Hippocampal formation (tissue), 2 donors: Measurements from ENCODE around the gene TPT1.
"Not testable (repeated sequence)": the region's sequence is repeated elsewhere in the genome, so short reads cannot be mapped to it uniquely, and the experiment has no call there.

Experiments used
- DNase-seq, 2 donors: peaks; one replicate each; lab custom pipeline; 2025; lab: John Stamatoyannopoulos, UW

TPT1 gene

DNA sequence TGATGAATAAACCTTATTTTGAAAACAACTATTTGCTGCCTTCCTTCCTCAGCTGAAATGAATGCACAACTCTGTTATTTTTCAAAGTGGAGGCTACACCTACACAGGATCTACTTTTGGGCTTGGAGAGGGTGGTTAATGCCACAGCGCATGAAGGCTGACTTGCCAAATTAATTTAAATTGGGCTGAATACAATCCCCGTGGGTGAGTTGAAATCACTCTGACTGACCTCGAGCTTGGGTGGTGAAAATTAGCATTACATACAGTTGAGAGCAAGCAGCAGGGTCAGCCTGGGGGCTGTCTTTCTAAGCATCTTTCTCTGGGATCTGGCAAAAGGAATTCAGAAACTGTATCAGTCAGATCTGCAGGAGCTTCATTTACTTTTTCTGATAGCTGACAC is 38.5 kb downstream of the TPT1 start:
- no peak for DNase-seq

- DNase-seq, result no peak
These were observed 39.7 kb downstream of the TPT1 start for GRCh38 chr13:45301263-45301662.

DNA sequence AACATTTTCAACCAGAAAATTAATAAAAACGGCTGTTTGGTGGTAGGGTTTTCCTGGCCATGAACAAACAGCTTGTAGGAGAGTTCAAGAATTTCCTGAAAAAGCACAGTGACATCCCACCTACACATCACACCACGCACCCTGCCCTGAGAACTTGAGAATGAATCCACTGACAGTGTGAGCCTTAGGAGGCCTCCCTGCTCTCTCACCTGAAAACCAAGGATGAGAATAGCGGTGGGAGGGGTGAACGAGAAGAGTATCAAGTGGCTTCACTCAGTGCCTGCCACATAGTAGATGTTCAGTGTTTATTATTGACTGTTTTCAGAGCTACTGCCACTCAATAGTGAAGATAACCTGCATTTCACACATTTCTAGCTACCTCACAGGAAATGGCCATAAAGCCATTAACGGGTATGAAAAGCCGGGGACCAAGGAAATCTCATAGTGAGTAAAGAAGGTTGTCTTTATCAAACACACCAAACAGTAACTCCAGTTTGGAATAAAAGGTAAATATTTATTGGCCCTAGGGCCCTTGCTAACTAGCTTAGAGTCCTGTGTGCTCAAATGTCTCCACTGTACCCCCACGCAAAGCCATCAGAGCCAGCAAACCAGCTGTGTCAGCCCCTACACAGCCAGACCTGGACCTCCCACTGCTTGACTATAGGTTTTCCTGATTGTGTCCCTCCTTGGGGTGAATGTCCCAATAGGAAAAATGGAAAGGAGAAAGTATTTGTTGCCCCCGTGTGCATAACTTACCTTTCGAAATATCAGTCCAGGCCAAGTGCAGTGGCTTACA is 40.6 kb downstream of the TPT1 start:
- DNase-seq, result no peak

DNA sequence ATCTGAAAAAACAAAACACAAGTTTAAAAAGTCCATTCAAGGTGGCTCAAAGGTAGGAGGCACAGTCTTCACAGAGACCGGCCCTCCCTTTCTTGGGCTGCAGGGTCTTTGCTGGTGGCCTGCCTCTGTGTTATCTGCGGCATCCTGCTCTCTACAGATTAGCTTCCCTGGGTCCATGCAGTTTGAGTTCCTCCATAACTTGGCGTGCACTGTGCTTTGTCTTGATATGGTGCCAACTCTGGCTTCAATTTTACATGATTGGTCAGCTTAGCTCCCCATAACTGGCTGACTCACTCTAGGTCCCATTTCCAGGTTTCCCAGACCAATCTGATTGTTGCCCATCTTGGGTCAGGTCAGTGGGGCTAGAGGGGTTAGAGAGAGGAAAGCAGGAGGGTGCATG is 41.8 kb downstream of the TPT1 start:
- DNase-seq, result no peak

DNA sequence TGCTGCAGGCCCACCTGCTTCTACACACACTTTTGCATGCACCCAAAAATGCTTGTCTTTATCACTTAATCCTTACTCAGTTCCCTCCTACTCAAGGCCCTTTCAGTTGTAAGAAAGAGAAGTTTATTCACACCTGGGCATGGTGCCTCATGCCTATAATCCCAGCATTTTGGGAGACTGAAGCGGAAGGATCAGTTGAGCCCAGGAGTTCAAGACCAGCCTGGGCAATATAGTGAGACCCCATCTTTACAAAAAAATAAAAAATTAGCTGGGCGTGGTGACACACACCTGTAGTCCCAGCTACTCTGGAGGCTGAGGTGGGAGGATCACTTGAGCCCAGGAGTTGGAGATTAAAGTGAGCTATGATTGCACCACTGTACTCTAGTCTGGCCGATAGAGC is 42.4 kb downstream of the TPT1 start:
- not testable (repeated sequence) for DNase-seq

- no peak for DNase-seq
These were observed 42.8 kb downstream of the TPT1 start for GRCh38 chr13:45298206-45298505.

DNA sequence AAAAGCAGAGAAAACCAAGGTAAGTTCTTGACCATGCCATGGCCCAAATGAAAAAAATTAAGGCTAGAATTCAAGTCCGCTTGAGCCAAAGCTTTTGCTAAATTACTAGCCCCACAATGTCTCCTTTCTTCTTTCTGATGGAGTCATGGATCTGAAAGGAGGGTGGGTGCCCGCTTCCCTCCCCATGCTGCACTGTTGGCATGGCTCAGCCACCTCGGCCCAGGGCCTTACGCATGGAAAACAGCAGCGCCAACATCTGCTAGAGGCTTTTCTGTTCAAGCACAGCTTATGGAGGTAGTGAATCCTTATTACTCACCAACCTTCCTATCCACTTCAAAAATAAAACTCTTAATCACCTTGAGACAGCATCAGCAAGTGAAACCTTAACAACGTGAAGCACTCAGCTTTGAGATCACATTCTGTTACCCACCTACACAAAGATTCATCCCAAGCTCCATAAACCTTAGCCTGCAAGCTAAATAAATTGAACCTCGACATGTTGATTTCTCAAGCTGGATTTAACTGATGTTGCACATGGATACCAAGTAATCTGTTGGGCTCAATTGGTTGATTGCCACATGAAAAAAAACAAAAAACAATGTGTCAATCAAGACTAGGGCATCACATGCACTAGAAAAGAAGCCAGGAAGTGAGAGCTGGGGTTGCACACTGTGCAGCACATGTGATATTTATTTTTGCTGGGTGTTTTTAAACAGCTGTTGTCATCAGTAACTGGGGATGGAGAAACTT is 43.4 kb downstream of the TPT1 start:
- DNase-seq, result no peak

DNA sequence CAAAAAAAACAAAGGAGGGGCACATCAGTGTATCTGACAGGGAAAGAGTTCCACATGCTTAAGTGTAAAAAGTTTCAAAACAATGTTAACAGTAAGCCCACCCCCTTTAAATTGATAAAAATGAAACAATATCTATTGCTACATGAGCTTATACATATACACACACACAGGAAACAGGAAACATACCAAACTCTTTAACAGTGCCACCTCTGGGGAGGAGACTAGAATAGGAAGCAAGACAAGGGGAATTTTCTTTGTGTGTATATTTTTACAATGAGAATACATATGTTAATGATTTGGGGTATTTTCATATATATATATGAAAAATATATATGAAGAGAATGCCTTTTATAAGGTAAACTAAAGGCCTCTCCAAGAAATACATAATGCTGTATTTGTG is 44.7 kb downstream of the TPT1 start:
- no peak for DNase-seq

GRCh38 chr13:45295536-45295935 is 45.4 kb downstream of the TPT1 start:
- DNase-seq, result no peak

DNA sequence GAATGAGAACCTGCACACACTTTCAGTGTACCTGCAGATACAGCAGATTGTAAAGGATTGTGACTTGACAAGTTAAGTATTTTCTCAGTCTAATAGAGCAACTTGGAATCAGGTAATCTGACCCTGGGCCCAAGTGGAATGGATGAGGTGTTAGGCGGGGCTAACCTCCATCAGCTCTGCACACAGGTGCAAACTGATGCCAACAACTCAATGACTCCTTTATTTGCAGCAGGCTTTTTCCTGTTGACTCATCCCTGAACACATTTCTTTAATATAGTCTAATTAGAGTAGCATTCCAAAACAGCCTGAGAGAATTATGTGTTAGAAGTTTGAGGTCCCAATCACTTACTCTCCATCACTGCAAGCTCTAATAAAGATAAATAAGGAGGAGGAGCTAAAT is 48.8 kb downstream of the TPT1 start:
- DNase-seq, result no peak

GRCh38 chr13:45289936-45290563 is 50.9 kb downstream of the TPT1 start:
- DNase-seq, result no peak
